Chondrocyte (in vitro differentiated cells): ENCODE measurements around the gene PRDX5. TPM values are rescaled to one million over a fixed set of nuclear protein-coding genes. Genes with fewer than 3 reads are reported as not detected.
A peak's percentile ranks its signal among the peaks of the same experiment; 100 is the strongest.

Source experiments
- DNase-seq: peaks from one replicate; pipeline ENCODE4 v3.0.0; 2021; ENCODE audit warnings: mixed read lengths, low spot score
- H3K27ac Mint-ChIP-seq: one replicate; pipeline ENCODE4 v1.8.0; 2021; ENCODE audit warnings: mild to moderate bottlenecking, moderate library complexity, mixed read lengths; ENCODE audit not compliant: unreplicated experiment
- H3K27me3 Mint-ChIP-seq: 2 replicates; pipeline ENCODE4 v1.8.0; 2021; ENCODE audit warnings: low read depth, mixed read lengths
- H3K36me3 Mint-ChIP-seq: 2 replicates; pipeline ENCODE4 v1.8.0; 2021; ENCODE audit warnings: low read depth, mixed read lengths
- H3K4me1 Mint-ChIP-seq: 2 replicates; pipeline ENCODE4 v1.8.0; 2021; ENCODE audit warnings: low read depth, mild to moderate bottlenecking, mixed read lengths
- H3K4me3 Mint-ChIP-seq: one replicate; pipeline ENCODE4 v1.8.0; 2021; ENCODE audit warnings: mild to moderate bottlenecking, moderate library complexity, mixed read lengths; ENCODE audit not compliant: unreplicated experiment
- H3K9me3 Mint-ChIP-seq: 2 replicates; pipeline ENCODE4 v1.8.0; 2021; ENCODE audit warnings: low read depth, mixed read lengths
- CTCF ChIP-seq: fragments of 200-600 bp; sonication (generic); IDR thresholded peaks from 2 replicates; pipeline ENCODE4 v1.5.0; 2021; ENCODE audit warnings: antibody characterized with exemption, mild to moderate bottlenecking, moderate library complexity
- total RNA-seq: library from RNA; stranded (reverse); gene quantifications from 3 replicates; pipeline ENCODE4 v1.2.1, GENCODE V29; 2021

The PRDX5 gene
- total RNA-seq, 1 donor from 2014 or later: 232 TPM

- no peaks in the 10 kb centered on the region for H3K9me3 Mint-ChIP-seq
- H3K4me1 Mint-ChIP-seq: peaks cover 19% of the 10 kb centered on the region
- H3K27ac Mint-ChIP-seq: no peak overlapping the region
Measured at GRCh38 chr11:64275841-64276240, 42.1 kb upstream of the PRDX5 start.

GRCh38 chr11:64276653-64277431 is 41.1 kb upstream of the PRDX5 start:
- peaks cover 11% of the 10 kb centered on the region for H3K36me3 Mint-ChIP-seq
- H3K4me1 Mint-ChIP-seq: peaks cover 17% of the 10 kb centered on the region
- peak; percentile 92 for DNase-seq
- no peak for TF ChIP-seq CTCF
- peak overlapping the region; percentile 85 for H3K27ac Mint-ChIP-seq
- H3K27me3 Mint-ChIP-seq: no peaks in the 10 kb centered on the region
- no peaks in the 10 kb centered on the region for H3K9me3 Mint-ChIP-seq
- H3K4me3 Mint-ChIP-seq: no peak overlapping the region

More at GRCh38 chr11:64275841-64276240, 42.1 kb upstream of the PRDX5 start:
- no peaks in the 10 kb centered on the region for H3K27me3 Mint-ChIP-seq
- DNase-seq: no peak
- H3K4me3 Mint-ChIP-seq: no peak overlapping the region
- peaks cover 6% of the 10 kb centered on the region for H3K36me3 Mint-ChIP-seq
- no peak for TF ChIP-seq CTCF

GRCh38 chr11:64278576-64279190 is 39.2 kb upstream of the PRDX5 start:
- Mint-ChIP-seq H3K9me3 (no peaks in the 10 kb centered on the region), H3K27ac (no peak overlapping the region), H3K27me3 (no peaks in the 10 kb centered on the region), H3K36me3 (peaks cover 12% of the 10 kb centered on the region), H3K4me3 (no peak overlapping the region), H3K4me1 (peaks cover 18% of the 10 kb centered on the region)
- peak; percentile 79 for DNase-seq
- TF ChIP-seq CTCF: no peak

GRCh38 chr11:64281957-64282770 is 35.8 kb upstream of the PRDX5 start:
- no peak for TF ChIP-seq CTCF

GRCh38 chr11:64283092-64283491 is 34.8 kb upstream of the PRDX5 start:
- peak overlapping the region; percentile 12 for H3K27ac Mint-ChIP-seq
- H3K9me3 Mint-ChIP-seq: no peaks in the 10 kb centered on the region
- no peaks in the 10 kb centered on the region for H3K27me3 Mint-ChIP-seq
- H3K4me3 Mint-ChIP-seq: peak overlapping the region; percentile 80
- peaks cover 26% of the 10 kb centered on the region for H3K4me1 Mint-ChIP-seq
- no peak for DNase-seq
- H3K36me3 Mint-ChIP-seq: peaks cover 12% of the 10 kb centered on the region
- no peak for TF ChIP-seq CTCF

More at GRCh38 chr11:64281957-64282770, 35.8 kb upstream of the PRDX5 start:
- peaks cover 12% of the 10 kb centered on the region for H3K36me3 Mint-ChIP-seq
- H3K27me3 Mint-ChIP-seq: no peaks in the 10 kb centered on the region
- DNase-seq: no peak
- peaks cover 26% of the 10 kb centered on the region for H3K4me1 Mint-ChIP-seq
- peak overlapping the region; percentile 5 for H3K27ac Mint-ChIP-seq
- H3K9me3 Mint-ChIP-seq: no peaks in the 10 kb centered on the region
- no peak overlapping the region for H3K4me3 Mint-ChIP-seq
